ENCODE data around the gene RXRA. TPM values are rescaled to one million over a fixed set of nuclear protein-coding genes. Genes with fewer than 3 reads are reported as not detected.

Gene RXRA
- polyA plus RNA-seq, 1 of the 3 experiments (the other 2 are of a cell fraction) = 7.6 TPM

DNA sequence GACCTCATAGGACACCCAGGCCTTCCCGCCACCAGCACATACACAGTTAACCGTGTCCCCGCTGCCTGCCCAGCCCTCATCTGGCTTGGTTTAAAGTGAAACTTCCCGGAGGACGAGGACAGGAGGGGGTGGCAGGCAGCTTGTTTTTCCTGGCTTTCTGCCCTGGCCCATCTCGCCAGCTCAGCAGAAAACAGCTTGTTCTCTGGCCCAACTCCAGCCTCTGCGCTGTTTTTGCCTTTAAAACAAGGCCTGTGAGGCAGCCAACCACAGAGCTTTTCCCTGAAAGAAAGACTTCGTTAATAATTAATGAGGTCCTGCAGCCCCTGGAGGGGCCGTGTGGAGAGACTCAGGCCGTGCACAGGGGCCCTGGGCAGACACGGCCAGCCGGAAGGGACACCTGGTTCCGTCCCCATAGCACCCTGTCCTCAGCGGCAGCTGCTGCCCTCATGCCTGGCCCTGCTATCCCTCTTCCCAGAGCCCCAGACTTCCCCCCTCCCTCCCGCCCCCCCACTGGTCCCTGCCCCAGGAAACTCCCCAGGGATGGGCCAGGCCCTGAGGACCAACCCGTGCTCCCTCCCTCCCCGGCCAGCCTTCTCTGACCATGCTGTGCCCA, 108.7 kb downstream of the RXRA start (continued):
- TF ChIP-seq GABPA (IDR thresholded peaks at IDR 0.05; ENCODE audit: low read depth) = no peak
- TF ChIP-seq RXRA (IDR thresholded peaks at IDR 0.05; ENCODE audit: borderline replicate concordance, low read depth) = peak; percentile 47; the same call in 1 of the 2 replicates
- TF ChIP-seq SMC3 (IDR thresholded peaks at IDR 0.05; ENCODE audit: low read depth, low read length) = no peak
- TF ChIP-seq, protein P1, sequence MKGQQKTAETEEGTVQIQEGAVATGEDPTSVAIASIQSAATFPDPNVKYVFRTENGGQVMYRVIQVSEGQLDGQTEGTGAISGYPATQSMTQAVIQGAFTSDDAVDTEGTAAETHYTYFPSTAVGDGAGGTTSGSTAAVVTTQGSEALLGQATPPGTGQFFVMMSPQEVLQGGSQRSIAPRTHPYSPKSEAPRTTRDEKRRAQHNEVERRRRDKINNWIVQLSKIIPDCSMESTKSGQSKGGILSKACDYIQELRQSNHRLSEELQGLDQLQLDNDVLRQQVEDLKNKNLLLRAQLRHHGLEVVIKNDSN (IDR thresholded peaks at IDR 0.05; ENCODE audit: borderline replicate concordance, low read depth) = no peak
- TF ChIP-seq, protein P2, sequence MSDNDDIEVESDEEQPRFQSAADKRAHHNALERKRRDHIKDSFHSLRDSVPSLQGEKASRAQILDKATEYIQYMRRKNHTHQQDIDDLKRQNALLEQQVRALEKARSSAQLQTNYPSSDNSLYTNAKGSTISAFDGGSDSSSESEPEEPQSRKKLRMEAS (IDR thresholded peaks at IDR 0.05; ENCODE audit: low read depth) = peak; percentile 80
- TF ChIP-seq FOXM1 (IDR thresholded peaks at IDR 0.05; ENCODE audit: low read depth) = peak; percentile 34; the same call in 1 of the 2 replicates
- peak; percentile 92 for TF ChIP-seq TCF12 (IDR thresholded peaks at IDR 0.05)
- TF ChIP-seq, protein P3, sequence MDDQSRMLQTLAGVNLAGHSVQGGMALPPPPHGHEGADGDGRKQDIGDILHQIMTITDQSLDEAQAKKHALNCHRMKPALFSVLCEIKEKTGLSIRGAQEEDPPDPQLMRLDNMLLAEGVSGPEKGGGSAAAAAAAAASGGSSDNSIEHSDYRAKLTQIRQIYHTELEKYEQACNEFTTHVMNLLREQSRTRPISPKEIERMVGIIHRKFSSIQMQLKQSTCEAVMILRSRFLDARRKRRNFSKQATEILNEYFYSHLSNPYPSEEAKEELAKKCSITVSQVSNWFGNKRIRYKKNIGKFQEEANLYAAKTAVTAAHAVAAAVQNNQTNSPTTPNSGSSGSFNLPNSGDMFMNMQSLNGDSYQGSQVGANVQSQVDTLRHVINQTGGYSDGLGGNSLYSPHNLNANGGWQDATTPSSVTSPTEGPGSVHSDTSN (IDR thresholded peaks at IDR 0.05) = peak; percentile 72
- TF ChIP-seq ELF1 (IDR thresholded peaks at IDR 0.05) = peak; percentile 34; the same call in 1 of the 2 replicates
- TF ChIP-seq POLR2AphosphoS5 (IDR thresholded peaks at IDR 0.05; ENCODE audit: low read depth, low read length) = no peak
- no peak for TF ChIP-seq RFX5 (IDR thresholded peaks at IDR 0.05; ENCODE audit: low read length)

DNA sequence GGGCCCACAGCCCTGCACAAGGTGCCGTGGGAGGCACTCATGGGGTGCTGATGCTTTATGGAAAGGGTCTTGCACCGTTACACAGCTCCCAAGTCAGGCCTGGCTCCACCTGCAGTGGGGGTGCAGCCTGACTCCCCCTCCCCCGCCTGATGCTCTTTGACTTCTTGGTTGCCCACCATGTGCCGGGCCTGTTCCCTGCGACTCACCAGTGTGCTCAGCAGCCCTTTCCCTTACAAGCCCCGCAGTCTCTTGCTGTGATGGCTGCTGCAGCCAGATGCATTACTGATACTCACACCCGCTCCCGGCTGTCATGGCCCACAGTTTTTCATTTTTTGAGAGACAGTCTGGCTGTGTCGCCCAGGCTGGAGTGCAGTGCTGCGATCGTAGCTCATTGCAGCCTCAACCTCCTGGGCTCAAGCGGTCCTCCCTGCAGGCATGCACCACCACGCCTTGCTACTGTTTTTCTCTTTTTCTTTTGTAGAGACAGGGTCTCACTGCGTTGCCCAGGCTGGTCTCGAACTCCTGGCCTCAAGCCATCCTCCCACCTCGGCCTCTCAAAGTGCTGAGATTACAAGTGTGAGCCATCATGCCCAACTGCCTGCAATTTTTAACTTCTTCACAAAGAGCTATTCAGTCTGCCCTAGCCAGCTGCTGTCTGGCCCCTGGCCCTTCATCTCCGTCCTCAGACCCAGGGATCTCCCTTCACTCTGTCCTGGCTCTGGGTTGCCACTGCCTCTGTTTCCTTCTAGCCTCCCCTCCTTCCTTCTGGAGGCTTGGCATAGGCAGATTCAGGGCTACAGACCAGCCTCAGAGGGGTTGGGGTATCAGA, 109.5 kb downstream of the RXRA start:
- Histone ChIP-seq H3K4me2 (peak overlapping the region; percentile 71; the same call in 1 of the 2 replicates), H3K4me3 (ENCODE audit: low read depth in 2 of 2, low read length in 1 of 2) (no peak overlapping the region), H3K27ac (ENCODE audit: low read depth in 2 of 2, low read length in 1 of 2) (peak overlapping the region in 1 of 2 experiments; percentile 96; a peak in 3 of 4 replicates), H3K9me2 (no peaks in the 10 kb centered on the region), H3K27me3 (ENCODE audit: insufficient read depth) (no peaks in the 10 kb centered on the region), H3F3A (replicated peaks; ENCODE audit: insufficient read depth) (peaks cover 9% of the 10 kb centered on the region), H3K36me3 (replicated peaks in 1 of 2; ENCODE audit: control insufficient read depth in 1 of 2, insufficient read depth in 2 of 2, low read length in 1 of 2) (peaks cover 4 to 7% of the 10 kb centered on the region in 2 experiments), H2AFZ (ENCODE audit: low read depth) (no peak overlapping the region), H3K9me3 (no peaks in the 10 kb centered on the region), H3K9ac (no peak overlapping the region), H4K20me1 (ENCODE audit: insufficient read depth) (peaks cover 7% of the 10 kb centered on the region; the same call in 1 of the 2 replicates), H3K4me1 (ENCODE audit: control insufficient read depth in 1 of 2, insufficient read depth in 2 of 2, low read depth in 1 of 2, low read length in 1 of 2) (peaks cover 18 to 49% of the 10 kb centered on the region in 2 experiments; a peak in 3 of 4 replicates), H3K79me2 (ENCODE audit: insufficient read depth) (no peaks in the 10 kb centered on the region)
- DNase-seq = no peak
- TF ChIP-seq TAF1 (IDR thresholded peaks at IDR 0.05; ENCODE audit: borderline replicate concordance, low read depth, low read length) = no peak
- TF ChIP-seq TEAD4 (IDR thresholded peaks at IDR 0.05; ENCODE audit: borderline replicate concordance, insufficient read depth) = no peak
- TF ChIP-seq, protein P4, sequence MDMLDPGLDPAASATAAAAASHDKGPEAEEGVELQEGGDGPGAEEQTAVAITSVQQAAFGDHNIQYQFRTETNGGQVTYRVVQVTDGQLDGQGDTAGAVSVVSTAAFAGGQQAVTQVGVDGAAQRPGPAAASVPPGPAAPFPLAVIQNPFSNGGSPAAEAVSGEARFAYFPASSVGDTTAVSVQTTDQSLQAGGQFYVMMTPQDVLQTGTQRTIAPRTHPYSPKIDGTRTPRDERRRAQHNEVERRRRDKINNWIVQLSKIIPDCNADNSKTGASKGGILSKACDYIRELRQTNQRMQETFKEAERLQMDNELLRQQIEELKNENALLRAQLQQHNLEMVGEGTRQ (IDR thresholded peaks at IDR 0.05; ENCODE audit: borderline replicate concordance, low read depth, low read length) = no peak
- TF ChIP-seq MXI1 (IDR thresholded peaks at IDR 0.05; ENCODE audit: low read depth, low read length) = no peak
- TF ChIP-seq MEF2A (IDR thresholded peaks at IDR 0.05; ENCODE audit: borderline replicate concordance, low read depth) = no peak
- TF ChIP-seq GATA2 (CRISPR knock-in tag; IDR thresholded peaks at IDR 0.05) = no peak
- no peak for TF ChIP-seq JUND (IDR thresholded peaks at IDR 0.05)
- no peak for TF ChIP-seq GABPA (IDR thresholded peaks at IDR 0.05; ENCODE audit: low read depth)
- no peak for TF ChIP-seq EP300 (IDR thresholded peaks at IDR 0.05; ENCODE audit: borderline replicate concordance in 1 of 2, low read depth in 1 of 2, low read length in 1 of 2)
- no peak for TF ChIP-seq NFIC (IDR thresholded peaks at IDR 0.05; ENCODE audit: borderline replicate concordance)
- no peak for TF ChIP-seq ELF1 (IDR thresholded peaks at IDR 0.05)
- TF ChIP-seq EZH2phosphoT487 (IDR thresholded peaks at IDR 0.05; ENCODE audit: borderline replicate concordance, low read depth) = no peak
- no peak for TF ChIP-seq RFX5 (IDR thresholded peaks at IDR 0.05; ENCODE audit: low read length)
- TF ChIP-seq POLR2AphosphoS5 (IDR thresholded peaks at IDR 0.05; ENCODE audit: low read depth, low read length) = no peak
- TF ChIP-seq, protein P5, sequence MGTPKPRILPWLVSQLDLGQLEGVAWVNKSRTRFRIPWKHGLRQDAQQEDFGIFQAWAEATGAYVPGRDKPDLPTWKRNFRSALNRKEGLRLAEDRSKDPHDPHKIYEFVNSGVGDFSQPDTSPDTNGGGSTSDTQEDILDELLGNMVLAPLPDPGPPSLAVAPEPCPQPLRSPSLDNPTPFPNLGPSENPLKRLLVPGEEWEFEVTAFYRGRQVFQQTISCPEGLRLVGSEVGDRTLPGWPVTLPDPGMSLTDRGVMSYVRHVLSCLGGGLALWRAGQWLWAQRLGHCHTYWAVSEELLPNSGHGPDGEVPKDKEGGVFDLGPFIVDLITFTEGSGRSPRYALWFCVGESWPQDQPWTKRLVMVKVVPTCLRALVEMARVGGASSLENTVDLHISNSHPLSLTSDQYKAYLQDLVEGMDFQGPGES (IDR thresholded peaks at IDR 0.05; ENCODE audit: low read depth, low read length) = no peak
- POLR2A ChIA-PET = interaction anchor here (1.4 kb wide), 1 partner anchor 271 kb away, joined by 8 read pairs; the partner anchor contains the start of gene RNU6ATAC
- 88% methylated on average over 15 of the region's 17 CpGs for WGBS (ENCODE audit: low lambda C conversion rate)
- CTCF ChIA-PET = interaction anchor here (0.7 to 3.2 kb wide), 10 partner anchors 7 to 267 kb away, joined by 3 to 28 read pairs (median 4); no protein-coding TSS in a partner anchor
